ENCODE results near the gene PRR22. TPM values are rescaled to one million over a fixed set of nuclear protein-coding genes. Genes with fewer than 3 reads are reported as not detected.

Gene PRR22
- total and polyA plus RNA-seq, 3 donors from 2014 or later: 24.0 to 54.9 (median 35.0) TPM

DNA sequence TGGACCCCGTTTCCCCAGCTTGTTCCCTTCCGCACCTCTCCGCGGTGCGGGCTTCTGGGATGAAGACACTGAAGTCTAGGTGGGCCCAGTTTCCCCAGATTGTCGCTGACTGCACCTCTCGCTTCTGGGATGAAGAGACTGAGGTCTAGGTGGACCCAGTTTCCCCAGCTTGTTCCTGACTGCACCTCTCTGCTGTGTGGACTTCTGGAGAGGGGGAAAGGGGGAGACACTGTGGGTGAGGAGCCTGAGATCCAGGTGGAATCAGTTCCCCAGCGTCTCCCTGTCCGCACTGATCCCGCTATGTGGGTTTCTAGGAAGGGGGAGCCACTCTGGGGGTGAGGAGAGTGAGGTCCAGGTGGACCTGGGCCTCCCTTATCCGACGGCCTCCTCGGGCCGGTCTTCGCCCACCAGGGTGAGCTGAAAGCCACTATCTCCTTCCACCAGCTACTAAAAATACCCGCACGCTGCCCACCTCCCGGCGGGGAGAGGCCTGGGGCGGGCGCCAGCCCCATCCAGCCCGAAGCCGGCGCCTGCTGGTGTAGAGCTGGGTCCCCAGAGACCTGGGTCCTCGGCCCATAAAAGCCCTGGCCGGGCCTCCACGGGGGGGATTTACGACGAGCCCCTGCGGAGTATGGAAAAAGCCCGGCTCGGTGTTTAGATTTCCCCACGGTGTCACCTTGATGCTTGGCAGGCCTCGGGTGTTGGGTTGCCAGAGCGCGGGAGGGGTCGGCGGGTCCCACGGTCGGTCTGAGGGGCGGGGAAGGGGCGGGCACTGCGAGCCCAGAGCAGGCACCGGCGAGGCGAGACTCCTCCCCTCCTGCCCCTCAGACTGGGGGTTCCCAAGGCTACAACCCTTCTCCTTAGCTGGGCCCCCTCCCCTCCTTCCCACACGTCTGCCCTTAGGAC, 44.4 kb upstream of the PRR22 start:
- intact Hi-C loops (cut with DNase I; ENCODE audit: low total_unique reads): no loop called here
- no peak for DNase-seq

GRCh38 chr19:5827891-5828660, 43.5 kb upstream of the PRR22 start:
- WGBS, 2 donors: 1 to 5% methylated on average over 20 to 49 of the region's 91 CpGs
- Histone ChIP-seq H3K36me3 (ENCODE audit: low read depth, missing control alignments) (no peaks in the 10 kb centered on the region), H3K27me3 (no peaks in the 10 kb centered on the region), H3K9me3 (no peaks in the 10 kb centered on the region), H3K4me3 (peak overlapping the region; percentile 39 to 64), H3K4me1 (peaks cover 3% of the 10 kb centered on the region), H3K27ac (peak overlapping the region; percentile 41 to 64)
- intact Hi-C loops (cut with DNase I; ENCODE audit: low total_unique reads): no loop called here
- DNase-seq: peak; percentile 95
- TF ChIP-seq POLR2A (IDR thresholded peaks at IDR 0.05): peak; percentile 19
- TF ChIP-seq, protein P1, sequence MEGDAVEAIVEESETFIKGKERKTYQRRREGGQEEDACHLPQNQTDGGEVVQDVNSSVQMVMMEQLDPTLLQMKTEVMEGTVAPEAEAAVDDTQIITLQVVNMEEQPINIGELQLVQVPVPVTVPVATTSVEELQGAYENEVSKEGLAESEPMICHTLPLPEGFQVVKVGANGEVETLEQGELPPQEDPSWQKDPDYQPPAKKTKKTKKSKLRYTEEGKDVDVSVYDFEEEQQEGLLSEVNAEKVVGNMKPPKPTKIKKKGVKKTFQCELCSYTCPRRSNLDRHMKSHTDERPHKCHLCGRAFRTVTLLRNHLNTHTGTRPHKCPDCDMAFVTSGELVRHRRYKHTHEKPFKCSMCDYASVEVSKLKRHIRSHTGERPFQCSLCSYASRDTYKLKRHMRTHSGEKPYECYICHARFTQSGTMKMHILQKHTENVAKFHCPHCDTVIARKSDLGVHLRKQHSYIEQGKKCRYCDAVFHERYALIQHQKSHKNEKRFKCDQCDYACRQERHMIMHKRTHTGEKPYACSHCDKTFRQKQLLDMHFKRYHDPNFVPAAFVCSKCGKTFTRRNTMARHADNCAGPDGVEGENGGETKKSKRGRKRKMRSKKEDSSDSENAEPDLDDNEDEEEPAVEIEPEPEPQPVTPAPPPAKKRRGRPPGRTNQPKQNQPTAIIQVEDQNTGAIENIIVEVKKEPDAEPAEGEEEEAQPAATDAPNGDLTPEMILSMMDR (IDR thresholded peaks at IDR 0.05): peak in 1 of 3 experiments; percentile 13

More for the DNA sequence above, 44.4 kb upstream of the PRR22 start:
- Histone ChIP-seq H3K27me3 (no peaks in the 10 kb centered on the region), H3K4me3 (peak overlapping the region; percentile 39 to 64), H3K9me3 (no peaks in the 10 kb centered on the region), H3K4me1 (peaks cover 3% of the 10 kb centered on the region), H3K36me3 (ENCODE audit: low read depth, missing control alignments) (no peaks in the 10 kb centered on the region), H3K27ac (peak overlapping the region in 1 of 2 donors; percentile 64)
- 3 to 5% methylated on average over 21 to 42 of the region's 47 CpGs for WGBS, 2 donors
- TF ChIP-seq POLR2A (IDR thresholded peaks at IDR 0.05): no peak
- TF ChIP-seq, protein P1 (IDR thresholded peaks at IDR 0.05): no peak

DNA sequence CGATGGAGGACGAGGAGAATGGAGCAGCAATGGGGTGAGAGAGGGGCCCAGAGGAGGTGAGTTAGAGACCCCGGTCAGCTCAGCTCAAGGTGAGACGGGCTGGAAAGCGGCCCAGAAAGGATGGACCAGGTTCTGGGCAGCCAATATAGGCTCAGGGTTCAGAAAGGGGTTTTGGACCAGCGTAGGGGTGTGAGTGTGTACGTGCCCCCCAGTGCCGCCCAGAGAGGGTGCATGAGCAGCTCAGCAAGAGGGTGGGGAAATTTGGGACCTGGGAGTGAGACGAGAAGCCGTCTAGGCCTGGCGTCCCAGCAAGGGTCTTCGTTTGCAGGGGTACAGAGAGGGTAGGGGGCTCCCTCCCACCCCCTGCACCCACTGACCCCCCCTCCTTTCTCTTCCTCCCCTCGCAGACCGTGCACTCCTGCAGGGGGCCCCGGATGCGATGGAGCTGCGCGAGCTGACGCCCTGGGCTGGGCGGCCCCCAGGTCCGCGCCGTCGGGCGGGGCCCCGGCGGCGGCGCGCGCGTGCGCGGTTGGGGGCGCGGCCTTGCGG, 42.9 kb upstream of the PRR22 start:
- Histone ChIP-seq H3K4me1 (peaks cover 3% of the 10 kb centered on the region), H3K36me3 (ENCODE audit: low read depth, missing control alignments) (no peaks in the 10 kb centered on the region), H3K27ac (no peak overlapping the region), H3K9me3 (no peaks in the 10 kb centered on the region), H3K27me3 (no peaks in the 10 kb centered on the region), H3K4me3 (peak overlapping the region; percentile 39 to 48)
- intact Hi-C loops (cut with DNase I; ENCODE audit: low total_unique reads): no loop called here
- no peak for DNase-seq
- TF ChIP-seq POLR2A (IDR thresholded peaks at IDR 0.05): no peak
- TF ChIP-seq, protein P1 (IDR thresholded peaks at IDR 0.05): no peak
- 16 to 20% methylated on average over 12 to 18 of the region's 37 CpGs for WGBS, 2 donors

DNA sequence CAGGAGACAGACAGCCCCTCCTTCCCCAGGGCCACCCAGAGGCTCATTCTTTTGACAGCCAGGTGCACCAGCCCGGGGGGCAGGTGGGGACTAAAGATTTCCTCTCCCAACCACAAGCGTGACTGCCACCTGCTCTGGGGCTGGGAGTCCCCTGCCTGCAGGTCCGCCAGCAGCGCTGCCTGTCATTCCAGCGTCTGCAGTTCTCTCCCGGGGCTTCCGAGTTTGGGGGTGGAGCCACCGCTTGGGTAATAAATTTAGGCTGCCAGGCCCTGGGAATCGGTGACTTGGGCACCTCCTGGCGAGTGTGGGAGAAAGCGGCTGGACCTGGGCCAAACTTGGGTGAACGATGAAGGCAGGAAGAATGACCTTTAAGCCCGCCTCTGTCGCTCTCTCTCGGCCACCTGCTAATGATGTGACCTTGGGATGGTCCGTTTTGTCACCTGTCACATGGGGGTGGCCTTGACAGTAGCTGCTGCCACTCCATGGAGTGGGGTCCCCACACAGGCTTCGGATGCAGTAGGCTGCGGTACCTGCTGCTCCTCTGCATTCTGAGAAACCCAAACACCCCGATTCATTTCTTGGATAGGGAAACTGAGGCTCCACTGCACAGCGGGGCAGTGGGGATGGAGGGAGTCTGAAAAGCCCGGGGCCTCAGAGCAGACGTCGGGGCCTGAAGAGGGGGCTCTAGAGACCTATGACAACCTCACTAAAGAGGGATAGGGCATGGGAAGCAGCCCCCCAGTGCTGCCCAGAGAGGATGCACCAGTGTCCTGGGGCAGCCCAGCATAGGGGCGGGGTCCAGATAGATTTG, 42.2 kb upstream of the PRR22 start:
- intact Hi-C loops (cut with DNase I; ENCODE audit: low total_unique reads): no loop called here
- Histone ChIP-seq H3K27me3 (no peaks in the 10 kb centered on the region), H3K4me3 (no peak overlapping the region), H3K4me1 (peaks cover 3% of the 10 kb centered on the region), H3K27ac (no peak overlapping the region), H3K36me3 (ENCODE audit: low read depth, missing control alignments) (no peaks in the 10 kb centered on the region), H3K9me3 (no peaks in the 10 kb centered on the region)
- TF ChIP-seq, protein P1 (IDR thresholded peaks at IDR 0.05): no peak
- TF ChIP-seq POLR2A (IDR thresholded peaks at IDR 0.05): no peak
- peak; percentile 40 for DNase-seq
- WGBS, 2 donors: 6 to 15% methylated on average over 22 to 24 of the region's 24 CpGs

All from testis (tissue), 3 donors.